ENCODE results near the gene FOXP1. TPM values are rescaled to one million over a fixed set of nuclear protein-coding genes. Genes with fewer than 3 reads are reported as not detected.

The FOXP1 gene
- total RNA-seq, 4 donors from 2014 or later: 169 to 300 (median 202) TPM

DNA sequence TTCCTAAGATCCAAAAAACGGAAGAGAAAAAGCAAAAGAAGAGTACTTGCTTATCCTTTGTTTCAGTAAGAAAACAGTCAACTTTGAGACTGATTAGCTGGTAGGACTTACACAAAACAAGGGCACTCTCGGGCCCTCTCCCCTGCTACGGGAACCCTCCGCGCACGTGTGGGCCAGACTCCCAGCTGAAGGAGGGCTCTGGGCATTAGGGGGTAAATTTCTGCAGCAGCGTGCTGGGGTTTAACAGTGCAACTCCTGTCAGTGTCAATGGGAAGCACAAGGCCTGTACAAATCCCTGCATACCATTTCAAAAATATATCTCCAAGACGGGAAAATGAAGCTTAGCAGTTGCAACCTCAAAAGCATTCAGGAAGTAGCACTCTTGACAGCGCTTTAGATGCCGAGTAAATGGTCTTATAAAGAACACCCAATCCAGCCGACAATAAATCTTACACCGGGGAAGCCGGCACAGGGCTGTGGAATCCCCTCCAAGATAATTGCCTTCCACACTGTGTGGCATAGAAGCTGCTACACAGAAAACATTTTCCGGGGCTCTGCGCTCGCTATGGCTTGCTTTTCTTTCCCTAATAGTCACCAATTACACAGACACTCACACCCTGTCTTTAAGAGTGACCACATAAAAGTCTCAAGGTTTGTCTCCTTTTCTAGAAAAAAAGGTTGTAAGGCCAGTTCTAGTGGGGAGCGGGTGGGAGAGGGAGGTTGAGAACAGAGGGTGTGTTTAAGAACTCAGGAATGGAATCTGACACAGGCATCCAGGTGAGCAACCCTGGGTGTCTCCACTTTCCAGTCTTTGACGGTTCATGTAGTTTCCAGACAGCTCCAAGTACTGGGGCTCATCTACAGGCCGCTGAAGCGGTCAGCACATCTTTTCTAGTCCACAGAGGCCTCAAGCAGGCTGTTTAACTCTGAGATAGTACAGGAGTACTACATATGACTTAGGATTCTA lies 512.7 kb downstream of the FOXP1 start:
- Histone ChIP-seq H3K4me1 (peaks cover 13 to 96% (median 36%) of the 10 kb centered on the region in 3 donors), H3K9me3 (no peaks in the 10 kb centered on the region), H3K27ac (peak overlapping the region; percentile 78 to 98 (median 90)), H3K27me3 (no peaks in the 10 kb centered on the region), H3K4me3 (peak overlapping the region in 1 of 2 donors; percentile 13), H3K36me3 (no peaks in the 10 kb centered on the region)
- TF ChIP-seq POLR2AphosphoS5 (IDR thresholded peaks at IDR 0.05) (no peak), POLR2A (IDR thresholded peaks at IDR 0.05) (no peak), CTCF (IDR thresholded peaks at IDR 0.05) (no peak), EP300 (IDR thresholded peaks at IDR 0.05) (no peak)
- 24 to 31% methylated on average over 6 to 12 of the region's 20 CpGs for WGBS, 2 donors (ENCODE audit: low coverage in 1 of 2)
- no peak for ATAC-seq

DNA sequence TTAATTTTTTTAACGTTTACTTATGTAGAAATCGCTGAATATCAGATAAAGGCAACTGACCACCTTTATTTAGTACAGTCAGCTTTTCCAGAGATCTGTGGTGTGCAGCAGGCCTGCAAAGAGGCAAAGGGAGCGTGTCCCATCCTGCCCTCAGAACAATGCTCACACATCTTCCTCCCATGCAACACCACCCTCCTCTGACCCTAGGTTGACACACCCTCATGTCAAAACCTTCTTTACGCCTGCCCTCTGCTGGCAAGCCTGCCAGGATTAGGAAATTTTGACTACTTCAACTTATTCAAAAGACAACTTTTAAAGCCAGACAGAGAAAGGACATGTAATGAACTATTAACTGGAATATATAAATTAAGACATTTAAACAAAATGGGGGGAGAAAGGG lies 513.7 kb downstream of the FOXP1 start:
- Histone ChIP-seq H3K27me3 (no peaks in the 10 kb centered on the region), H3K4me3 (no peak overlapping the region), H3K9me3 (no peaks in the 10 kb centered on the region), H3K27ac (peak overlapping the region; percentile 78 to 98 (median 90)), H3K4me1 (peaks cover 13 to 91% (median 36%) of the 10 kb centered on the region in 3 donors), H3K36me3 (no peaks in the 10 kb centered on the region)
- WGBS, 2 donors (ENCODE audit: low coverage in 1 of 2): 0 to 38% methylated on average over 2 to 3 of the region's 4 CpGs
- ATAC-seq: peak; percentile 40
- TF ChIP-seq CTCF (IDR thresholded peaks at IDR 0.05) (peak in 3 of 4 experiments; percentile 50 to 71 (median 57)), POLR2AphosphoS5 (IDR thresholded peaks at IDR 0.05) (peak; percentile 64), EP300 (IDR thresholded peaks at IDR 0.05) (no peak)

DNA sequence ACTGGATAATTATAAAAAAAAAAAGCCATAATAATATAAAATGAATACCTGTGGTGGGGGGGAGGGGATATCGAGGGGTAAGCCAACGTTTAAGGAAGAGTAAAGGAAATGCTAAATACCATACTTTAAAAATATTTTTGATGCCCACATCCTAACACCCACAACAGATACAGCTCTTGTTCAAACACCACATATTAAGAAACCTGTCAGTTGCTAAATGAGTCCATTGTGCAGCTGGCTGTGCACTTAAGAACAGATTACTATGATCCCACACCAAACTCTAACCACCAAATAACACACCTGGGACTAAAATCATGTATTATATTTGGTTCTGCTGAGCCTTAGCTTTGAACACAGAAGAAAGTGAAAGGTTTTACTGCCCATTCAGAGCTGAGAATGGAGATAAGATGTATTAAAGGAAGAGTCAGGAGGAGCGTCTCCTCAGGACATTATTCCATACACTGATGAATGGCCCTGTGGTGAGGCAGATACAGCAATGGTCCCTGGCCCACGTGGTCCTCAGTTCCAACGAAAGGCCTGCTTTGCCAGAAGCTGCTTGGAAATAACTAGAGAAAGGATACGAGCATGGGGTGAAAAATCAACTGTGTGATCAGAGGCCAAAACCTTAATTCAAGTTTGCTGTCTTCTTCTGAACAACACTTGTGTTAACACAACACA lies 515.4 kb downstream of the FOXP1 start:
- H3K4me3 ChIP-seq: no peak overlapping the region
- TF ChIP-seq POLR2A (IDR thresholded peaks at IDR 0.05): no peak
- TF ChIP-seq POLR2AphosphoS5 (IDR thresholded peaks at IDR 0.05): no peak
- TF ChIP-seq EP300 (IDR thresholded peaks at IDR 0.05): no peak
- TF ChIP-seq CTCF (IDR thresholded peaks at IDR 0.05): no peak
- 19 to 38% methylated on average over 6 of the region's 6 CpGs for WGBS, 2 donors (ENCODE audit: low coverage in 1 of 2)
- ATAC-seq: no peak
- peak overlapping the region; percentile 49 to 98 (median 90) for H3K27ac ChIP-seq
- H3K36me3 ChIP-seq: no peaks in the 10 kb centered on the region
- no peaks in the 10 kb centered on the region for H3K9me3 ChIP-seq
- H3K4me1 ChIP-seq: peaks cover 13 to 75% (median 36%) of the 10 kb centered on the region in 3 donors
- no peaks in the 10 kb centered on the region for H3K27me3 ChIP-seq

DNA sequence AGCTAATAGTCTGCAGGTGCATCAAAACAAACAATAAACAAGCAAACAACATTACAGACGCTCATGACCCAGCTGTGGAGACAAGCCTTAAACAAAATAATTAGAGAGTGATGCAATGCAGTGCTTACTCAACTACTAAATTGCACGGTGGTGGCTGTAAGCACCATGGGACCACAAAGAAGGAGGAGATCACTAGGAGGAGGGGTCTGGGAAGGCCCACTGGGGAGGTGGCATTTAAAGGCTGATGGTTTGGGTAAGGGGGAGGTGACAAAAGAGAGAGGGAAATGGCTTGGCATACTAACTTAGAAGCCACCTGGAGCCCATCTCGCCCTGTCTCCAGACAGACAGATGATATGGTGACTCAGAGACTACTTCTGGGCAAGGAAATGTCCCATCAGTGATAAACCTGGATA lies 516.7 kb downstream of the FOXP1 start:
- Histone ChIP-seq H3K4me3 (peak overlapping the region in 1 of 2 donors; percentile 74), H3K36me3 (no peaks in the 10 kb centered on the region), H3K27ac (peak overlapping the region; percentile 94 to 98 (median 96)), H3K4me1 (peaks cover 13 to 66% (median 28%) of the 10 kb centered on the region in 3 donors), H3K27me3 (no peaks in the 10 kb centered on the region), H3K9me3 (no peaks in the 10 kb centered on the region)
- TF ChIP-seq POLR2AphosphoS5 (IDR thresholded peaks at IDR 0.05) (peak; percentile 67), EP300 (IDR thresholded peaks at IDR 0.05) (no peak)
- ATAC-seq: peak; percentile 40
- WGBS, 2 donors (ENCODE audit: low coverage in 1 of 2): 14 to 17% methylated on average over 3 of the region's 3 CpGs

DNA sequence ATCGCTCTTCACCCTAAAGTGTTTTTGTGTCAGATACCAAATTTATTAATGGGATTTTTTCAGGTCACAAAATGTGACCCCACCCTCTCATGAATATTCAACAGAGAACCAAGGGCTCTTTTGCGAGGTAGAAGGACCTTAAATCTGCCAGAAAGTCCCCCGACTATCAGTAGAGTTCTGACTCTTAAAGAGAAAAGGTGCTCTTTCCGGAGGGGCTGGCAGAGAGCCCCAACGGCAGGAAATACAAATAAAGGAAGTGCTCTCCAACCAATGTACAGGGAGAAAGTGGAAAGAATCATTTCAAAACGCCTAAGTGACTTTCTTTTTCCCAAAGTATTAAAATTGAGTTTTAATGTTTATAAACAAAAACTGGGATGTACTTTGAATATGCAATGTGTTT lies 517.2 kb downstream of the FOXP1 start:
- Histone ChIP-seq H3K27me3 (no peaks in the 10 kb centered on the region), H3K4me1 (peaks cover 13 to 66% (median 28%) of the 10 kb centered on the region in 3 donors), H3K9me3 (no peaks in the 10 kb centered on the region), H3K4me3 (peak overlapping the region; percentile 25 to 74), H3K27ac (peak overlapping the region; percentile 94 to 98 (median 96)), H3K36me3 (no peaks in the 10 kb centered on the region)
- ATAC-seq: no peak
- 6 to 16% methylated on average over 5 to 6 of the region's 6 CpGs for WGBS, 2 donors (ENCODE audit: low coverage in 1 of 2)
- no peak for TF ChIP-seq CTCF (IDR thresholded peaks at IDR 0.05)
- no peak for TF ChIP-seq POLR2AphosphoS5 (IDR thresholded peaks at IDR 0.05)
- no peak for TF ChIP-seq POLR2A (IDR thresholded peaks at IDR 0.05)
- TF ChIP-seq EP300 (IDR thresholded peaks at IDR 0.05): no peak
